ENCODE data around the gene NELL2.

- TF ChIP-seq CTCF (IDR thresholded peaks at IDR 0.05; ENCODE audit: low read depth, low read length, missing input control): no peak
- TF ChIP-seq ATF3 (IDR thresholded peaks at IDR 0.05): no peak
- TF ChIP-seq ZBTB33 (IDR thresholded peaks at IDR 0.05): no peak
- no peak for TF ChIP-seq SP1 (IDR thresholded peaks at IDR 0.05)
- no peak for TF ChIP-seq RAD21 (IDR thresholded peaks at IDR 0.05)
- TF ChIP-seq HNF4A (conservative IDR thresholded peaks at IDR 0.05): no peak
Measured at GRCh38 chr12:44588651-44589050, 287.5 kb downstream of the NELL2 start.

Data from liver (tissue), 3 donors.